Natural killer cell treated with Interleukin-12 subunit alpha and Interleukin-12 subunit beta and Interleukin-15 and Interleukin-18, amount 100 ng/mL, for 72 hours (primary cell): Measurements from ENCODE around the gene PTPRN2. TPM values are rescaled to one million over a fixed set of nuclear protein-coding genes. Genes with fewer than 3 reads are reported as not detected.
"Not testable (repeated sequence)": the region's sequence is repeated elsewhere in the genome, so short reads cannot be mapped to it uniquely, and the experiment has no call there.

Experiments
- ATAC-seq, 2 donors: fragments of 150-1000 bp; cut with Tn5 transposase in 1 of 2; sonication (Bioruptor Pico), chemical (Tn5 transposase) in 1 of 2; 2 replicates each; pipeline ENCODE4 v1.10.0; 2021
- DNase-seq: peaks from one replicate; pipeline ENCODE4 v3.0.0; 2022; ENCODE audit warnings: low spot score
- H3K27ac Mint-ChIP-seq, 2 donors: 1 replicate in 1 of 2; 2 replicates in 1 of 2; pipeline ENCODE4 v1.8.0; 2022; ENCODE audit warnings: mixed read lengths in 2 of 2, mild to moderate bottlenecking in 1 of 2, moderate library complexity in 1 of 2
- H3K27me3 Mint-ChIP-seq, 2 donors: 1 replicate in 1 of 2; 2 replicates in 1 of 2; pipeline ENCODE4 v1.8.0; 2022; ENCODE audit warnings: mixed read lengths in 2 of 2
- H3K36me3 Mint-ChIP-seq: one replicate; pipeline ENCODE4 v1.8.0; 2022; ENCODE audit warnings: mixed read lengths
- H3K4me1 Mint-ChIP-seq, 2 donors: 1 replicate in 1 of 2; 2 replicates in 1 of 2; pipeline ENCODE4 v1.8.0; 2022; ENCODE audit warnings: low read depth in 2 of 2, mixed read lengths in 2 of 2, mild to moderate bottlenecking in 1 of 2
- H3K4me3 Mint-ChIP-seq: one replicate; pipeline ENCODE4 v1.8.0; 2022; ENCODE audit warnings: mixed read lengths
- H3K9me3 Mint-ChIP-seq: 2 replicates; pipeline ENCODE4 v1.8.0; 2022; ENCODE audit warnings: mixed read lengths
- total RNA-seq, 2 donors: library from RNA; stranded (reverse); gene quantifications; one replicate each; pipeline ENCODE4 v1.2.3, GENCODE V29; 2022

The PTPRN2 gene
- total RNA-seq, 2 donors from 2014 or later = 0.17 to 0.74 TPM

DNA sequence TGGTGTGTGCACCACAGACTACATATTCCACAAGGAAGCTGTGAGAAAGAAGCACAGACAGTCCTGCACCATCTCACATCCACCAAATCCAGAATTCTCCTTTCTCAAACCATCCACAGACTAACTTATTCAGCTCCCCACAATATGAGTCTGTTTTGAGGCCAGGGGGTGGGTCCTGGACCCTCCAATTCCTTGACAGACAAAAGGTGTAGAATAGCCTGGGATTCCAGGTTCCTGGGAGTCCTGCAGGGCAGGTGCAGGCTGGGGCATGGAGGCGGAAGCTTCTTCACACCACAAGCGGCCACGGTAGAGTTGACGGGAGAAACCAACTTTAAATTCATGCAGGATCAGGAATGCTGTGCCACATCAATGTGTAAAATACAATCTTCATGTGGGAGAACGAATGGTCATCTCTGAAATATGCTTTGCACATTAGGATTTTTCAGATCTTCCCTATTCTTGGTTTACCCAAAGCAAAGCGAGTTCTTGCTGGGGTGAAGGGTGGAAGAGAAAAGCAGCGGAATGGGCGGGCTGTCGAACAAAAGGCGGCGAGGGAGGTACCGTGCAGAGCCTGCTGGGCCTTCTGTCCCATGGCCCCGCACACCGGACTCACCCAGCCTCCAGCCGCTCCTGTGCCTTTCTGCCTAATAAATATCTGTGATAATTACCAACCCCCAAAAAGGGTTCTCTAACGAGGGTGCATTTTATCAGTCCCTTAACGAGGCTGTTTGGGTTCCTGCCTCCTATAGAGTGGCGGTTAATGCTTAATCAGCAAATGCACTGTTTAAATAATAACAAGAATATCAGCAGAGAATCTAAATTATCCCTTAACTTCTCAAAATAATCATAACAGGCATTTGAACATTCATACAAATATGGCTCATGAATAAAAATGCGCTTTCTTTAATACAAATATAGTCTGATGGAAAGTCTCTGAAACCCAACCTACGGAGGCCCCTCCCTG, 736.9 kb downstream of the PTPRN2 start:
- Mint-ChIP-seq H3K9me3 (no peaks in the 10 kb centered on the region), H3K27me3 (no peaks in the 10 kb centered on the region), H3K36me3 (no peaks in the 10 kb centered on the region), H3K27ac (peak overlapping the region in 1 of 2 donors; percentile 76), H3K4me1 (peaks cover 7 to 8% of the 10 kb centered on the region in 2 donors), H3K4me3 (peak overlapping the region; percentile 65)
- ATAC-seq (no peak), DNase-seq (no peak)

DNA sequence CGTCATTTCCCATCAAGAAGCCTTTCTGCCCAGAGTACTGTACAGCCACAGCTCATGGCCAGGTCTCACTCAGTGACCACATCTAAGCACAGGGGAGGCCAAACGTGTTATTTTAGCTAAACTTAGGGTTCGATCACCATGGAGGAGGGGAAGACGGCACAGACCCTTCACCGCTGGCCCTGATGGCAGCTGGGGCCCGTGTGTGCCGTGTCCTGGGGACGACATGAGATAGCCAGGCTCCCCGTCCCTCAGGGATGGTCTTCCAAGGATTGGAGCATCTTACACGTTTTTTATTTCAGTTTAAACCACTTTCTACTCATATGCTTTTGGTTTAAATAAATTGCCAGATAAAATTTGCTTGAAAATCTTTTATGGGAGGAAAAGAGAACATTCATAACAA, 737.9 kb downstream of the PTPRN2 start:
- Mint-ChIP-seq H3K4me3 (no peak overlapping the region), H3K4me1 (peaks cover 7 to 8% of the 10 kb centered on the region in 2 donors), H3K9me3 (no peaks in the 10 kb centered on the region), H3K27me3 (no peaks in the 10 kb centered on the region), H3K27ac (no peak overlapping the region), H3K36me3 (no peaks in the 10 kb centered on the region)
- no peak for DNase-seq
- ATAC-seq = no peak

DNA sequence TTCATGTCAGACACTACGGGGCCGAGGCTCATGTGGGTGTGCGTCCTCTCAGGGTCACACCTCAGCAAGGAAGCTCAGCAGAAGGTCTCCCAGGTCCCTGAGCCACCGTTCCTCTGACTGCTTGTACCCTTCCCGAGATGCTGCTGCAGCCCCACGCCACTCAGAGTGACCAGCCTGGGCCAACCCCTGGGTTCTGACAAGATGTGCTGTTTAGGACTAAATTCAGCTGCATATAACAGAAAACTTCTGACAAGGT, 738.4 kb downstream of the PTPRN2 start:
- Mint-ChIP-seq H3K27ac (no peak overlapping the region), H3K4me3 (no peak overlapping the region), H3K27me3 (no peaks in the 10 kb centered on the region), H3K36me3 (no peaks in the 10 kb centered on the region), H3K4me1 (peaks cover 7 to 8% of the 10 kb centered on the region in 2 donors), H3K9me3 (no peaks in the 10 kb centered on the region)
- DNase-seq (no peak), ATAC-seq (no peak)

DNA sequence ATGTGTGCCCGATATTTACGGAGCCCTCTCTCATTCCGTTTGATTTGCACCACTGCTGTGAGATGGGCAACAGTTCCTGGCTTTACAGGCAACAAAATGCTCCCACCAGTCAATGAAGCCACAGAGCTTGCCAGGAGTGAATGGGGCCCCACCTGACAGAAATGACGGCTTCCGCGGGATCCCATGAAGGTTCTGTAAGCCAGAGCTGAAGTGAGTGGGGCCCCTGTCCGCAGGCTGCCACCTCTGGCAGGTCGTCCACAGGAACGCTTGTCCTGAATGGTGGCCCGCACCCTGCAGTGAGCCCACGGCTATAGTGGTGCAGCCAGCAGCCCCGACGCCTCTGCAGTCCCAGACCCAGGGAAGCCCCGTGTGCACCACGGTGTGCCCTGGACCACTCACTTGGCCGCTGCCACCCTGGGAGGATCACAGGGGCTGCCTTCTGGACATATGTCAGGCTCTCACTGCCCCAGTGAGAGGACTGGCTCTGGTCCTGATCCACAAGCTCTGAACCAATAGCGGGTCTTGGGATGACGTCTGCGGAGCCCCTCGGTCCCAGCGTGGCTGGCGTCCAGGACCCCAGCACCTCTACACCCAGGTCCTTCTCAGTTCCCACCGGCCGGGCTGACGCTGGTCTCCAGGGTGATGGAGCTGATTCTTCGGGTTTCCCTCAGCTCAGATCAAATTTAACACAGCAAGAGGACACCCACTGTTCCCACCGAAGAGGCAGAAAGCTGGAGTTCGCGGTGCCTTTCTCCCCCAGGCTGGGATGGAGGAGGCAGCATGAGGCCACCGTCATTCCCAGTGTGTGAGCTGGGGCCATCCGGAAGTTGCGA, 738.9 kb downstream of the PTPRN2 start:
- H3K4me3 Mint-ChIP-seq = no peak overlapping the region
- no peaks in the 10 kb centered on the region for H3K36me3 Mint-ChIP-seq
- DNase-seq = no peak

DNA sequence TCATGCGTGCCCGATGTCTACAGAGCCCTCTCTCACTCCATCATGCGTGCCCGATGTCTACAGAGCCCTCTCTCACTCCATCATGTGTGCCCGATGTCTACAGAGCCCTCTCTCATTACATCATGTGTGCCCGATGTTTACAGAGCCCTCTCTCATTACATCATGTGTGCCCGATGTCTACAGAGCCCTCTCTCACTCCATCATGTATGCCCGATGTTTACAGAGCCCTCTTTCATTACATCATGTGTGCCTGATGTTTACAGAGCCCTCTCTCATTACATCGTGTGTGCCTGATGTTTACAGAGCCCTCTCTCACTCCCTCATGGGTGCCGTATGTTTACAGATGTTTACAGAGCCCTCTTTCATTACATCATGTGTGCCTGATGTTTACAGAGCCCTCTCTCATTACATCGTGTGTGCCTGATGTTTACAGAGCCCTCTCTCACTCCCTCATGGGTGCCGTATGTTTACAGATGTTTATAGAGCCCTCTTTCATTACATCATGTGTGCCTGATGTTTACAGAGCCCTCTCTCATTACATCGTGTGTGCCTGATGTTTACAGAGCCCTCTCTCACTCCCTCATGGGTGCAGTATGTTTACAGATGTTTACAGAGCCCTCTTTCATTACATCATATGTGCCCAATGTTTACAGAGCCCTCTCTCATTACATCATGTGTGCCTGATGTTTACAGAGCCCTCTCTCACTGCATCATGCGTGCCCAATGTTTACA, 739.7 kb downstream of the PTPRN2 start:
- not testable (repeated sequence) for H3K4me3 Mint-ChIP-seq, H3K27me3 Mint-ChIP-seq, H3K27ac Mint-ChIP-seq, DNase-seq, ATAC-seq, H3K9me3 Mint-ChIP-seq, H3K36me3 Mint-ChIP-seq, H3K4me1 Mint-ChIP-seq

More for the DNA sequence above, 738.9 kb downstream of the PTPRN2 start:
- peak in 1 of 2 donors; percentile 7 for ATAC-seq
- Mint-ChIP-seq H3K27me3 (no peaks in the 10 kb centered on the region), H3K9me3 (no peaks in the 10 kb centered on the region), H3K4me1 (peaks cover 7 to 8% of the 10 kb centered on the region in 2 donors), H3K27ac (no peak overlapping the region)

DNA sequence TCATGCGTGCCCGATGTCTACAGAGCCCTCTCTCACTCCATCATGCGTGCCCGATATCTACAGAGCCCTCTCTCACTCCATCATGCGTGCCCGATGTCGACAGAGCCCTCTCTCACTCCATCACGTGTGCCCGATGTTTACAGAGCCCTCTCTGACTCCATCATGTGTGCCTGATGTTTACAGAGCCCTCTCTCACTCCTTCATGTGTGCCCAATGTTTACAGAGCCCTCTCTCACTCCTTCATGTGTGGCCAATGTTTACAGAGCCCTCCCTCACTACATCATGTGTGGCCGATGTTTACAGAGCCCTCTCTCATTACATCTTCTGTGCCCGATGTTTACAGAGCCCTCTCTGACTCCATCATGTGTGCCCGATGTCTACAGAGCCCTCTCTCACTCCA, 740.9 kb downstream of the PTPRN2 start:
- H3K4me3 Mint-ChIP-seq, H3K9me3 Mint-ChIP-seq, H3K4me1 Mint-ChIP-seq, ATAC-seq, DNase-seq, H3K27me3 Mint-ChIP-seq, H3K36me3 Mint-ChIP-seq, H3K27ac Mint-ChIP-seq: not testable (repeated sequence)

DNA sequence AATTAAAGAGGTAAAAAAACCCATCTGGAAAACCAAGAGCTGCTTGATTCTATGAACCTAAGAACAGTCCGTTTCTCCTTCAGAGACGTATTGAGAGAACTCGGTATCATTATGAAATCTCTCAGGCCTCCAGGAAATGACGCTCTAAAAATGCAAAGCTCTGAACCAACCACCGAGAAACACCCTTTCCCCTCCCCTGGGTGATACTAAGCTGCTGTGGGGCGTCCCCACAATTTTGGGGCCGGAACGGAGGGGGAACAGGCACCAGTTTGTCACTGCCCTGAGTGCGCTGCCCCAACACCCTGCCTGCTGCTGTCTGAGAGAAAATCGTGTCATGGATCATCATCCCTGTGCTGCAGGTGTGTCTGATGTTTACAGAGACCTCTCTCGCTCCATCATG, 741.4 kb downstream of the PTPRN2 start:
- no peak for DNase-seq
- H3K4me1 Mint-ChIP-seq = peaks cover 0 to under 1% of the 10 kb centered on the region in 2 donors
- no peak for ATAC-seq
- no peak overlapping the region for H3K4me3 Mint-ChIP-seq
- no peaks in the 10 kb centered on the region for H3K27me3 Mint-ChIP-seq
- H3K27ac Mint-ChIP-seq = no peak overlapping the region
- no peaks in the 10 kb centered on the region for H3K9me3 Mint-ChIP-seq
- H3K36me3 Mint-ChIP-seq = no peaks in the 10 kb centered on the region

DNA sequence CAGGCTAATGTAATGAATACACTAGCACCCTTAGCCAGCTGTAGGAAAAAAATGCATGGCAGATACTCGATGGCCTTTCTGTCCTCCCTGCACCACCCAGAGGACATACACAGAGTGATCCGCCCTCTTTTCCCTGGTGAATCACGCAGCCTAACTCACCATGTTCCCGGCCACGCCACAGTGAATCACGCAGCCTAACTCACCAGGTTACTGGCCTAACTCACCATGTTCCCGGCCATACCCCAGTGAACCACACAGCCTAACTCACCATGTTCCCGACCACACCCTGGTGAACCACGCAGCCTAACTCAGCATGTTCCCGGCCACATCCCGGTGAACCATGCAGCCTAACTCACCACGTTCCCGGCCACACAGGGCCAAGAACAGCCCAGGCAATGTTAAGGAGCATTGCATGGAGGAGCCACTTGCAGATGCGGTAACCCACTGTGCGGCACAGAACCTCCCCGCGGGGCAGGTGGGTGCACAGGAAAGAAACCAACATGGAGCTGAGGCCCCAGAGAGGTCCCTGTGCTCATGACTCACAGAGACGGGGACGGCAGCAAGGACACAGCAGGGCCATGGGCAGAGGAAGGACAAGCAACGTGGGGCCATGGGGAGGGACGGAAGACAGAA, 742.3 kb downstream of the PTPRN2 start:
- Mint-ChIP-seq H3K9me3 (no peaks in the 10 kb centered on the region), H3K36me3 (no peaks in the 10 kb centered on the region), H3K4me3 (no peak overlapping the region), H3K27me3 (no peaks in the 10 kb centered on the region), H3K4me1 (no peaks in the 10 kb centered on the region), H3K27ac (no peak overlapping the region)
- no peak for ATAC-seq
- no peak for DNase-seq

DNA sequence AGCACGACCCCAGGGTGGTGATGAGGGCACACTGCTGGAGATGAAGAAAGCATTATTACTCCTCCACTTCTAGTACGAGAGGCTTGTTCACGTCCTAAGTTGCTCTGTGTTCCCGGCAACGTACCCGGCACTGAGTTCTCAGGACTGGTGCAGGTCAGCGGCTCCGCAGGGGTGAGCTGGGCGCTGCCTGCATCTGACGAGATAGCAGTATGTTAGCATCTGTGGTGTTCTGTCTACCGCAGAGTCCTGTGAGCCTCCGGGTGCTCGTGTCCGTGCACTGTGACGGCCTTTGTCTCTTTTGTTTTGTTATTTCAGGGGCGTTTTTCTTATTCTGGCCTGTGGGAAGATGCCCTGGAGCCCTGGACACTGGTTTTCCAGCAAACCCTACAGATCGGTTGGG, 743.0 kb downstream of the PTPRN2 start:
- no peaks in the 10 kb centered on the region for H3K4me1 Mint-ChIP-seq
- DNase-seq (no peak), ATAC-seq (no peak)
- H3K9me3 Mint-ChIP-seq = no peaks in the 10 kb centered on the region
- H3K27ac Mint-ChIP-seq = no peak overlapping the region
- no peak overlapping the region for H3K4me3 Mint-ChIP-seq
- H3K27me3 Mint-ChIP-seq = no peaks in the 10 kb centered on the region
- H3K36me3 Mint-ChIP-seq = no peaks in the 10 kb centered on the region

DNA sequence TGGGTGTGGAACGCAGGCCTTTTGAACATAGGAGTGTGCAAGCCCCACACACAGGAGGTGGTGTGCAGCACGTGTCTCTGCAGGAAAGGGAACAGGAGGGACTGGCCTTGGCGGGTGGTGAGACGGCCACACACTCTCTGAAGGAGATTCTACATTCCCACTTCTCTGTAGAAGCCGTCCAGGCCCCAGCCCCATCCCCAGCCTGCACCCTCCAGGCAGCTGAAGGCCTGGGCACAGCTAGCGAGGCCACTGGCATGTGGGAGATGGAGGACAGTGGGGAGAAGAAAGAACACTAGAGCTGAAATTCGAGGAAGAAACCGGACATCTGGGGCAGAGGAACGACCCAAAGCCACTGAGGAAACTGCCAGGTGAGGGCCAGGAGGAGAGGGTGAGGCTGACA, 743.5 kb downstream of the PTPRN2 start:
- Mint-ChIP-seq H3K27ac (no peak overlapping the region), H3K36me3 (no peaks in the 10 kb centered on the region), H3K4me1 (no peaks in the 10 kb centered on the region), H3K9me3 (no peaks in the 10 kb centered on the region), H3K4me3 (no peak overlapping the region), H3K27me3 (no peaks in the 10 kb centered on the region)
- DNase-seq = no peak
- ATAC-seq = no peak

DNA sequence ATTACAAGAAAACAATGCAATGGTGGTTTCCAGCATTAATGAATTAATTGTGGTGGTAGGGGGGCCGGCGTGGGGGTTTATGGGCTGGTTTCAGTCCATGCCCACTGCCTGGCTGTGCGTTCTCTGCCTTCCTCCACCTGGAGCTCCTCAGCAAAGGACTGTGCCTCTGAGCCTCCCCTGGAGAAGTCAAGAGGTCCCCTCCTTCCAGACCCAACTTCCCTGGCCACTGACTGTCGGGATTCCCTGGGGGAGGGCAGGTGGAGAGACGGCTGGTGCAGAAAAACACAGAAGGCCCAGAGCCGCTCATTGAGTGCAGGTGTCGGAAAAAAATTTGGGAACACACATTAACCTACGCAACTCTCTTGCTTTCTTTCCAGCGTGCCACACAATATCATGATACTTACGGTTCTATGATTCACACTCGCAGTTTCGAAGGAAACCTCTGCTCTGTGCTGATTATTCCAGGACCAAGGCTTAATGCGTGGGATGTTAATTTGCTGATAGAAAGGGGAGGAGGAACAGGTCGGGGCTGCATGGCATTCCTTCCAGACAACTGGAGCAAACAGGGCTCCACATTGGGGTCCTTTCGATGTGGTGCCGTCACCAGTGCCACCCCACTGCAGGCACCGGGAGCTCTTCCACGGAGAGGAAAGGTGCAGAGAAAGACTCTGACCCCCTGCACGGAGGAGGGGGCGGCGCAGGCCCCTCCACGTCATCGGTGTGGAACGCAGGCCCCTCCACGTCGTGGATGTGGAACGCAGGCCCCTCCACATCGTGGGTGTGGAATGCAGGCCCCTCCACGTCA, 744.1 kb downstream of the PTPRN2 start:
- Mint-ChIP-seq H3K4me1 (no peaks in the 10 kb centered on the region), H3K27me3 (no peaks in the 10 kb centered on the region), H3K27ac (no peak overlapping the region), H3K4me3 (no peak overlapping the region), H3K9me3 (no peaks in the 10 kb centered on the region), H3K36me3 (no peaks in the 10 kb centered on the region)
- ATAC-seq (no peak), DNase-seq (no peak)

DNA sequence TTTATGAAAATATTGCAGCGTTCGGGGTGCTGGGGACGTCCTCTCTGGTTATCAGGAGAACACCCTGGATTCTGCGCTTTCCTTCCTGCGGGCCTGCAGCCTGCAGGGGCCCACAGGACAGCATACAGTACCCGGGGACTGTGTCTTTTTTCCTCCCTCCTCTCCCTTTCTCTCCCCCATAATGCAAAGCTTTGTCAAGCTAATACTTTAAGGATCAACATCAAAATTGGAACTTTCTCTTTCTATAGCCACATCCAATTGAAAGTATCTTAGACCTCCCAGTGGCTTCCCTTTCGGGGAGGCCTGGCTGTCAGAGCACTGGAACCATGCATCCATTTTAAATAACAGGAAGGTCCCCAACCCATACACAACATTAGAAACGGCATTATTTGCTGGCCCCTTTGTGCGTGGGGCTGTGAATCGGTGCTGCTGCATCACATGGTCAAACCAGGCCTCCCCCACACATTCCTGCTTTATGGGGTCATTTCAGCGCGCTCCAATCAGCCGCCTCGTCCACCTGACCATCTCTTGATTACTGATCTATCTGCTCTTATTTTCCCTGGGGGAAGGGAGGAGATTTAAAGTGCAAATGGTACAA, 745.8 kb downstream of the PTPRN2 start:
- Mint-ChIP-seq H3K36me3 (no peaks in the 10 kb centered on the region), H3K4me1 (no peaks in the 10 kb centered on the region), H3K27ac (no peak overlapping the region), H3K4me3 (no peak overlapping the region), H3K27me3 (no peaks in the 10 kb centered on the region), H3K9me3 (no peaks in the 10 kb centered on the region)
- DNase-seq (no peak), ATAC-seq (no peak)
